Activated naive CD8-positive, alpha-beta T cell (primary cell): Measurements from ENCODE around the gene MRS2.
A peak's percentile ranks its signal among the peaks of the same experiment; 100 is the strongest.
"Not testable (repeated sequence)": the region's sequence is repeated elsewhere in the genome, so short reads cannot be mapped to it uniquely, and the experiment has no call there.

ENCODE experiments used
- H3K27ac Mint-ChIP-seq: one replicate; pipeline ENCODE4 v1.8.0; 2021; ENCODE audit warnings: mixed read lengths
- H3K27me3 Mint-ChIP-seq: one replicate; pipeline ENCODE4 v1.8.0; 2021; ENCODE audit warnings: mixed read lengths
- H3K36me3 Mint-ChIP-seq: one replicate; pipeline ENCODE4 v1.8.0; 2021; ENCODE audit warnings: mixed read lengths
- H3K4me1 Mint-ChIP-seq: one replicate; pipeline ENCODE4 v1.8.0; 2021; ENCODE audit warnings: low read depth, mixed read lengths
- H3K4me3 Mint-ChIP-seq: one replicate; pipeline ENCODE4 v1.8.0; 2021; ENCODE audit warnings: mild to moderate bottlenecking, mixed read lengths
- H3K9me3 Mint-ChIP-seq: one replicate; pipeline ENCODE4 v1.8.0; 2021; ENCODE audit warnings: low read depth, mixed read lengths

MRS2 gene

GRCh38 chr6:24401458-24401857, 1.3 kb upstream of the MRS2 start:
- peaks cover 4% of the 10 kb centered on the region for H3K36me3 Mint-ChIP-seq
- H3K4me3 Mint-ChIP-seq = no peak overlapping the region
- H3K9me3 Mint-ChIP-seq = no peaks in the 10 kb centered on the region
- peaks cover 21% of the 10 kb centered on the region for H3K4me1 Mint-ChIP-seq
- H3K27ac Mint-ChIP-seq = no peak overlapping the region
- H3K27me3 Mint-ChIP-seq = peaks cover 27% of the 10 kb centered on the region

GRCh38 chr6:24403501-24403824, 727 bp downstream of the MRS2 start:
- H3K27ac Mint-ChIP-seq = peak overlapping the region; percentile 87
- H3K4me3 Mint-ChIP-seq = peak overlapping the region; percentile 99
- H3K36me3 Mint-ChIP-seq = no peaks in the 10 kb centered on the region
- H3K4me1 Mint-ChIP-seq = peaks cover 21% of the 10 kb centered on the region
- peaks cover 14% of the 10 kb centered on the region for H3K27me3 Mint-ChIP-seq
- no peaks in the 10 kb centered on the region for H3K9me3 Mint-ChIP-seq

GRCh38 chr6:24405262-24405661, 2.5 kb downstream of the MRS2 start:
- H3K4me1 Mint-ChIP-seq = peaks cover 23% of the 10 kb centered on the region
- peaks cover 4% of the 10 kb centered on the region for H3K27me3 Mint-ChIP-seq
- H3K9me3 Mint-ChIP-seq = no peaks in the 10 kb centered on the region
- no peak overlapping the region for H3K27ac Mint-ChIP-seq
- H3K36me3 Mint-ChIP-seq = no peaks in the 10 kb centered on the region
- no peak overlapping the region for H3K4me3 Mint-ChIP-seq

- peaks cover 18% of the 10 kb centered on the region for H3K4me1 Mint-ChIP-seq
- no peaks in the 10 kb centered on the region for H3K9me3 Mint-ChIP-seq
- peaks cover 8% of the 10 kb centered on the region for H3K36me3 Mint-ChIP-seq
- H3K27ac Mint-ChIP-seq = peak overlapping the region; percentile 12
- H3K27me3 Mint-ChIP-seq = no peaks in the 10 kb centered on the region
- H3K4me3 Mint-ChIP-seq = no peak overlapping the region
Measured at GRCh38 chr6:24408719-24409410, 6.1 kb downstream of the MRS2 start.

GRCh38 chr6:24410622-24411021, 7.9 kb downstream of the MRS2 start:
- Mint-ChIP-seq H3K4me3 (no peak overlapping the region), H3K36me3 (peaks cover 10% of the 10 kb centered on the region), H3K4me1 (peaks cover 6% of the 10 kb centered on the region), H3K9me3 (no peaks in the 10 kb centered on the region), H3K27ac (no peak overlapping the region), H3K27me3 (no peaks in the 10 kb centered on the region)

- Mint-ChIP-seq H3K27me3 (no peaks in the 10 kb centered on the region), H3K27ac (no peak overlapping the region), H3K36me3 (peaks cover 10% of the 10 kb centered on the region), H3K9me3 (no peaks in the 10 kb centered on the region), H3K4me3 (no peak overlapping the region), H3K4me1 (peaks cover 6% of the 10 kb centered on the region)
Measured at GRCh38 chr6:24412294-24412693, 9.6 kb downstream of the MRS2 start.

GRCh38 chr6:24414531-24414930, 11.8 kb downstream of the MRS2 start:
- H3K27me3 Mint-ChIP-seq, H3K4me1 Mint-ChIP-seq, H3K27ac Mint-ChIP-seq, H3K9me3 Mint-ChIP-seq, H3K4me3 Mint-ChIP-seq: not testable (repeated sequence)
- peaks cover 12% of the 10 kb centered on the region for H3K36me3 Mint-ChIP-seq

GRCh38 chr6:24415753-24416152, 13.0 kb downstream of the MRS2 start:
- Mint-ChIP-seq H3K27me3 (no peaks in the 10 kb centered on the region), H3K4me1 (peaks cover 2% of the 10 kb centered on the region), H3K27ac (no peak overlapping the region), H3K4me3 (no peak overlapping the region), H3K36me3 (peaks cover 14% of the 10 kb centered on the region), H3K9me3 (no peaks in the 10 kb centered on the region)

GRCh38 chr6:24419526-24419925, 16.8 kb downstream of the MRS2 start:
- H3K4me1 Mint-ChIP-seq = no peaks in the 10 kb centered on the region
- H3K9me3 Mint-ChIP-seq = no peaks in the 10 kb centered on the region
- no peak overlapping the region for H3K27ac Mint-ChIP-seq
- no peaks in the 10 kb centered on the region for H3K27me3 Mint-ChIP-seq
- peaks cover 6% of the 10 kb centered on the region for H3K36me3 Mint-ChIP-seq
- no peak overlapping the region for H3K4me3 Mint-ChIP-seq

GRCh38 chr6:24425091-24425490, 22.4 kb downstream of the MRS2 start:
- H3K27ac Mint-ChIP-seq = no peak overlapping the region
- no peaks in the 10 kb centered on the region for H3K9me3 Mint-ChIP-seq
- no peaks in the 10 kb centered on the region for H3K4me1 Mint-ChIP-seq
- H3K4me3 Mint-ChIP-seq = no peak overlapping the region
- H3K36me3 Mint-ChIP-seq = peaks cover under 1% of the 10 kb centered on the region
- H3K27me3 Mint-ChIP-seq = no peaks in the 10 kb centered on the region

- Mint-ChIP-seq H3K4me1 (no peaks in the 10 kb centered on the region), H3K4me3 (no peak overlapping the region), H3K27ac (peak overlapping the region; percentile 30), H3K36me3 (no peaks in the 10 kb centered on the region), H3K27me3 (no peaks in the 10 kb centered on the region), H3K9me3 (no peaks in the 10 kb centered on the region)
Measured at GRCh38 chr6:24426729-24427446, 24.2 kb downstream of the MRS2 start.

GRCh38 chr6:24428615-24429014, 25.9 kb downstream of the MRS2 start:
- peaks cover 5% of the 10 kb centered on the region for H3K36me3 Mint-ChIP-seq
- no peak overlapping the region for H3K4me3 Mint-ChIP-seq

GRCh38 chr6:24429146-24429545, 26.4 kb downstream of the MRS2 start:
- H3K9me3 Mint-ChIP-seq = no peaks in the 10 kb centered on the region
- no peaks in the 10 kb centered on the region for H3K27me3 Mint-ChIP-seq
- no peak overlapping the region for H3K27ac Mint-ChIP-seq
- no peak overlapping the region for H3K4me3 Mint-ChIP-seq
- H3K4me1 Mint-ChIP-seq = no peaks in the 10 kb centered on the region
- peaks cover 5% of the 10 kb centered on the region for H3K36me3 Mint-ChIP-seq

More at GRCh38 chr6:24428615-24429014, 25.9 kb downstream of the MRS2 start:
- Mint-ChIP-seq H3K27me3 (no peaks in the 10 kb centered on the region), H3K27ac (no peak overlapping the region), H3K4me1 (no peaks in the 10 kb centered on the region), H3K9me3 (no peaks in the 10 kb centered on the region)

- H3K4me3 Mint-ChIP-seq = no peak overlapping the region
- no peaks in the 10 kb centered on the region for H3K27me3 Mint-ChIP-seq
- H3K36me3 Mint-ChIP-seq = peaks cover 5% of the 10 kb centered on the region
- no peak overlapping the region for H3K27ac Mint-ChIP-seq
- no peaks in the 10 kb centered on the region for H3K9me3 Mint-ChIP-seq
- H3K4me1 Mint-ChIP-seq = no peaks in the 10 kb centered on the region
Measured at GRCh38 chr6:24430086-24430485, 27.4 kb downstream of the MRS2 start.

- H3K4me3 Mint-ChIP-seq = no peak overlapping the region
- H3K27me3 Mint-ChIP-seq = no peaks in the 10 kb centered on the region
- no peak overlapping the region for H3K27ac Mint-ChIP-seq
- no peaks in the 10 kb centered on the region for H3K9me3 Mint-ChIP-seq
- peaks cover 5% of the 10 kb centered on the region for H3K36me3 Mint-ChIP-seq
- H3K4me1 Mint-ChIP-seq = no peaks in the 10 kb centered on the region
Measured at GRCh38 chr6:24431045-24431451, 28.3 kb downstream of the MRS2 start.

GRCh38 chr6:24432611-24433010, 29.9 kb downstream of the MRS2 start:
- Mint-ChIP-seq H3K27me3 (no peaks in the 10 kb centered on the region), H3K4me3 (no peak overlapping the region), H3K36me3 (peaks cover 11% of the 10 kb centered on the region), H3K4me1 (no peaks in the 10 kb centered on the region), H3K27ac (no peak overlapping the region), H3K9me3 (no peaks in the 10 kb centered on the region)
